Activated CD4-positive, alpha-beta T cell treated with anti-CD3 and anti-CD28 coated beads, Interleukin-2, amount 10 ng/mL, durations not matched to agents 7 days and 5 days (primary cell): Measurements from ENCODE around the gene PAOX. TPM values are rescaled to one million over a fixed set of nuclear protein-coding genes. Genes with fewer than 3 reads are reported as not detected.

Experiments
- CTCF ChIA-PET: fragments of 350-600 bp; sonication (Branson Sonifier 250); formaldehyde crosslinking; loops from one replicate; lab custom pipeline; 2021; ENCODE audit warnings: antibody characterized with exemption; lab: Charles Lee
- POLR2A ChIA-PET: fragments of 350-600 bp; sonication (Branson Sonifier 250); formaldehyde crosslinking; loops from one replicate; lab custom pipeline; 2021; ENCODE audit warnings: antibody characterized with exemption; lab: Charles Lee
- DNase-seq: peaks from one replicate; pipeline ENCODE4 v3.0.0-alpha.2; 2020
- H3K27ac Mint-ChIP-seq: one replicate; pipeline ENCODE4 v1.8.0; 2021; ENCODE audit warnings: mild to moderate bottlenecking, moderate library complexity, mixed read lengths
- H3K27me3 Mint-ChIP-seq: one replicate; pipeline ENCODE4 v1.8.0; 2021; ENCODE audit warnings: mixed read lengths
- H3K36me3 Mint-ChIP-seq: one replicate; pipeline ENCODE4 v1.8.0; 2021; ENCODE audit warnings: low read depth, mixed read lengths
- H3K4me1 Mint-ChIP-seq: one replicate; pipeline ENCODE4 v1.8.0; 2021; ENCODE audit warnings: mixed read lengths
- H3K4me3 Mint-ChIP-seq: one replicate; pipeline ENCODE4 v1.8.0; 2021; ENCODE audit warnings: mild to moderate bottlenecking, moderate library complexity, mixed read lengths
- H3K9me3 Mint-ChIP-seq: one replicate; pipeline ENCODE4 v1.8.0; 2021; ENCODE audit warnings: mixed read lengths
- total RNA-seq, 2 experiments: library from RNA; stranded (reverse); gene quantifications; one replicate each; pipeline ENCODE4 v1.2.3, GENCODE V29; 2021

Gene PAOX
- total RNA-seq, 2 experiments from 2014 or later, result 2.6 to 5.0 TPM

DNA sequence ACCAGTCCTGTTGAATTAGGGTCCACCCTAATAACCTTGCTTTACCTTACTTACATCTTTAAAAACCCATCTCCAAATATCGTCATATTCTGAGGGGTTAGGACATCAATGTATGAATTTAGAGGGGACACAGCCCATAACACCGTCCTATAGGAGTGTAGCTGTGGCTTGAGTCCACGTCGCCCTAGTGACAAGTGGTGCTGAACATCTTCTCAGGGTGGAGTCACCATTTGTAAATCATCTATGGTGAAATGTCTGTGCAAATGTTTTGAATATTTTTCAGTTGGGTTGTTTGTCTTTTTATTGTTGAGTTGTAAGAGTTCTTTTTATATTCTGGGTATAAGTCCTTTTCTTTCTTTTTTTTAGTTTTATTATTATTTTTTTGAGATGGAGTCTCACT lies 37.1 kb upstream of the PAOX start:
- no peaks in the 10 kb centered on the region for H3K9me3 Mint-ChIP-seq
- H3K4me3 Mint-ChIP-seq, result no peak overlapping the region
- no peak overlapping the region for H3K27ac Mint-ChIP-seq
- no peak for DNase-seq
- ChIA-PET CTCF (interaction anchor here (1.4 kb wide), 1 partner anchor 12 kb away, joined by 6 read pairs; no protein-coding TSS in a partner anchor), POLR2A (no interaction called here)
- H3K36me3 Mint-ChIP-seq, result no peaks in the 10 kb centered on the region
- peaks cover 26% of the 10 kb centered on the region for H3K27me3 Mint-ChIP-seq
- peaks cover 3% of the 10 kb centered on the region for H3K4me1 Mint-ChIP-seq

DNA sequence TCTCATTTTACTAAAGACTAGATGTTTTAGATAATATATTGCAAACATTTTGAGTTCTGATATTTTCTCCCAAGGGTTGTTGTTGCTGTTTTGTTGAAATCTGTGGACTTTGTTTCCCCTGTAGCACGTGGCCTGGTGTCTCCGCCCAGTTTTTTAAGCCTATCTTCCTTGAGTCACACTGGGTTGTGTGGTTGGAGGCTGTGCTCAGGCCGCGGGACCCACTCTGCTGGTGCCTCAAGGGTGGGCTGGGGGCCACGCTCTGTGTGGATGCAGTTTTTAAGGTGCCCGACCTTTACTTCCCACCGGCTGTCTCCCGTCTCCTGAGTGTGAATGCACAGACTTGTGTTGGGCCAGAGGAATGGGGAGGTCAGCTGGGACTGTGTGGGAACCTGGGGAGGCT lies 36.1 kb upstream of the PAOX start:
- CTCF ChIA-PET, result no interaction called here
- Mint-ChIP-seq H3K9me3 (no peaks in the 10 kb centered on the region), H3K4me1 (peaks cover 3% of the 10 kb centered on the region), H3K36me3 (no peaks in the 10 kb centered on the region), H3K4me3 (no peak overlapping the region), H3K27ac (no peak overlapping the region), H3K27me3 (peaks cover 26% of the 10 kb centered on the region)
- POLR2A ChIA-PET, result no interaction called here
- DNase-seq, result no peak

DNA sequence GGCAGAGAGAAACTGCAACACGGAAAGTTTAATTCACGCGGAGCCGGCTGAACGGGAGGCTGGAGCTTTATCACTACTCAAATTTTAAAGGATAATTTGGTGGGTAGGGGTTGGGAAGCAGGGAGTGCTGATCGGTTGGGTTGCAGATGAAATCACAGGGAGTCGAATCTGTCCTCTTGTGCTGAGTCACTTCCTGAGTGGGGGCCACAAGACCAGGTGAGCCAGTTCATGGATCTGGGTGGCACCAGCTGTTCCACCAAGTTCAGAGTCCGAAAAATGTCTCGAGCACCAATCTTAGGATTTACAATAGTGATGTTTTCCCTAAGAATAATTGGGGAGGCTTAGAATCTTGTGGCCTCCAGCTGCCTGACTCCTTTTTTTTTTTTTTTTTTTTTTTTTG lies 35.5 kb upstream of the PAOX start:
- H3K27ac Mint-ChIP-seq, result no peak overlapping the region
- H3K4me3 Mint-ChIP-seq, result no peak overlapping the region
- H3K27me3 Mint-ChIP-seq, result peaks cover 26% of the 10 kb centered on the region
- peaks cover 3% of the 10 kb centered on the region for H3K4me1 Mint-ChIP-seq
- CTCF ChIA-PET, result interaction anchor here (1.6 kb wide), 1 partner anchor 14 kb away, joined by 3 read pairs; no protein-coding TSS in a partner anchor
- H3K36me3 Mint-ChIP-seq, result no peaks in the 10 kb centered on the region
- no peak for DNase-seq
- POLR2A ChIA-PET, result no interaction called here
- no peaks in the 10 kb centered on the region for H3K9me3 Mint-ChIP-seq

DNA sequence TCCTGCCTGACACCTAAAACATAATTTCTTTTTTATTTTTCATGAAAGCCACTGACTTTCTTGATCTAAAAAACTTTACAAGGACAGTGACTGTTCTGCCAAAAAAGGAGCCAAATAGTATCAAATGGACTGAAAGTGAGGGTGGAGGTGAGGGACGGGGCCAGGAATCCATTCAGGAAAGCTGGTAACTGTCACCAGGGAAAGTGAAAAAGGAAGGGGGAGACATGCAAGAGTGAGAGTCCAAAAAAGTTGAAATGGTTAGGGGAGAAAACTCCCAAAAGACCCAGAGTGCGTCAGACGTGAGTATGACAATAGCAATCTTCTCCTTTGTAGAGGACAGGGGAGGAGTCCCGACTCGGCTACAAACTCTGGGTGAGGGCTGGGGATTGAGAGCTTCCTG lies 34.8 kb upstream of the PAOX start:
- no peak for DNase-seq
- Mint-ChIP-seq H3K27ac (no peak overlapping the region), H3K27me3 (peaks cover 28% of the 10 kb centered on the region), H3K4me1 (peaks cover 5% of the 10 kb centered on the region), H3K4me3 (no peak overlapping the region), H3K9me3 (no peaks in the 10 kb centered on the region), H3K36me3 (no peaks in the 10 kb centered on the region)
- POLR2A ChIA-PET, result no interaction called here
- CTCF ChIA-PET, result interaction anchor here (1.6 kb wide), 1 partner anchor 14 kb away, joined by 3 read pairs; no protein-coding TSS in a partner anchor

DNA sequence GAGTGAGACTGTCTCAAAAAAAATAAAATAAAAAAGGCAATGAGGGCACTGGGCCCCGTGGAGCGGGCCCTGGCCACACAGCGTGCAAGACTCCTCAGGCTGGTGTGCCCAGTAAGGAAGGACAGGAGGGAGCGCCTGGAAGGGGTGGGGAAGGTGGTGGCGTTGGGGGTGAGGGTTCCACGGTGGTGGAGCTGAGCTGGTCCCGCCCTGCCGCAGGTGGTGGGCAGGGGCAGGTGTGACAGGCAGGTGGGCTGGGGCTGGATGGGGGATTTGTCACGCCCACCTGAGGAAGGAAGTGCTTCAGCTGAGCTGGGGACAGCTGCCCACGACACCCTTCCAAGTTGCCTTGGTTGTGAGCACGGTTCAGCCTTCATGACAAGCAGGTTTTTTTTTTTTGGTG lies 32.6 kb upstream of the PAOX start:
- POLR2A ChIA-PET, result no interaction called here

DNA sequence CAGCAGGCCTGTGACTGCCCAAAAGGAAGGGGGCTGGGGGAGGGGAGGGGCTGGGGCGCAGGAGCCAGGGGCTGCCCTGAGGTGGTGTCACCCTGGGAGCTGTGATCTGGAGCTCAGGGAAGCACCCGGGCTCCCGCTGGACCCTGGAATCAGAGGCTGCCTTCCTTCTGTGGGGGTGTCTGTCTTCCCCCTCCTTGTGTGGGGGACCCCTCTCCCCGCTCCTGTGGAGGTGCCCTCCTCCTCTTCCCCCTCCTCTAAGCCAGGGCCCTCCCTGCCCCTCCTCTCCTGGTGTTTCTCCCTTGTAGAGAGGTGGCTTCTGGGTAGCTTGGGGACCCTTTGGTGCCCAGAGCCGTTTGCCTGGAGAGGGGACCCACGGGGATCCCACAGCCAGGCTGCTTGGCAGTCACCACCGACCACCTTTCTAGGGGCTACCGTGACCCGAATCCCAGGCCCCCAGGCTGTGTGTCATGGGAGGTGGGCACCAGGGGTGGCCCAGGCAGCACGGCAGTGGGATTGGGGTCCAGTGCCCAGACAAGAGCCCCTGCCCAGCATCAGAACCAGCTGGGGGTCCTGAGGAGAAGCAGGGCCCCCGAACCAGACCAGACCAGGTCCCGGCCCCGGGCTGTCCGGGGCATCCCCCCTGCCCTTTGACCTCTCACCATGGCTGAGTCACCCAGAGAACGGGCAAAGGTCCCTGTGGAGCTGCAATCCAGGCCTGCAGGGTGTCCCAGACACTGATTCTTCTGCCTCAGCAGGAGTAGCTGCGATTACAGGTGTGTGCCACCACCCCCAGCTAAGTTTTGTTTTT lies 31.1 kb upstream of the PAOX start:
- CTCF ChIA-PET, result interaction anchor here (0.7 to 3.9 kb wide), 2 partner anchors 19 to 71 kb away, joined by 3 to 19 read pairs; no protein-coding TSS in a partner anchor
- H3K4me1 Mint-ChIP-seq, result peaks cover 6% of the 10 kb centered on the region
- no peaks in the 10 kb centered on the region for H3K9me3 Mint-ChIP-seq

More for the DNA sequence above, 32.6 kb upstream of the PAOX start:
- H3K27ac Mint-ChIP-seq, result no peak overlapping the region
- H3K36me3 Mint-ChIP-seq, result no peaks in the 10 kb centered on the region
- H3K4me3 Mint-ChIP-seq, result no peak overlapping the region
- DNase-seq, result no peak
- CTCF ChIA-PET, result interaction anchor here (3.9 kb wide), 1 partner anchor 17 kb away, joined by 19 read pairs; no protein-coding TSS in a partner anchor
- H3K9me3 Mint-ChIP-seq, result no peaks in the 10 kb centered on the region
- peaks cover 24% of the 10 kb centered on the region for H3K27me3 Mint-ChIP-seq
- peaks cover 6% of the 10 kb centered on the region for H3K4me1 Mint-ChIP-seq

DNA sequence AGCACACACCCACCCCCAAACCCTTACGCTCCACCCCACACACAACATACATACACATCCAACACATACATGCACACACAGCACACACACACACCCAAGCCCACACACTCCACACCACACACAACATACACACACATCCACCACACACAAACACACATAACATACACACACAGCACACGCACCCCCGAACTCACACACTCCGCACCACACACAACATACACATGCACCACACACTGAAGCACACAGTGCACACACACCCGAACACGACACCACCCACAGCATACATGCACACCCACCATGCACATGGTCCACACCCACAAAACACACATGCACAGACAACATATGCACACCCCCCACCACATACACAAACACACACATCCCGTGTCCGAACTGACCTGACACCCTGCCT lies 29.9 kb upstream of the PAOX start:
- POLR2A ChIA-PET, result no interaction called here
- no peak for DNase-seq
- CTCF ChIA-PET, result no interaction called here
- Mint-ChIP-seq H3K27me3 (peaks cover 10% of the 10 kb centered on the region), H3K36me3 (no peaks in the 10 kb centered on the region), H3K4me1 (peaks cover 2% of the 10 kb centered on the region), H3K4me3 (no peak overlapping the region), H3K27ac (no peak overlapping the region), H3K9me3 (no peaks in the 10 kb centered on the region)

More for the DNA sequence above, 31.1 kb upstream of the PAOX start:
- no peaks in the 10 kb centered on the region for H3K36me3 Mint-ChIP-seq
- DNase-seq, result no peak
- POLR2A ChIA-PET, result no interaction called here
- H3K27ac Mint-ChIP-seq, result no peak overlapping the region
- H3K27me3 Mint-ChIP-seq, result peaks cover 16% of the 10 kb centered on the region
- H3K4me3 Mint-ChIP-seq, result no peak overlapping the region

DNA sequence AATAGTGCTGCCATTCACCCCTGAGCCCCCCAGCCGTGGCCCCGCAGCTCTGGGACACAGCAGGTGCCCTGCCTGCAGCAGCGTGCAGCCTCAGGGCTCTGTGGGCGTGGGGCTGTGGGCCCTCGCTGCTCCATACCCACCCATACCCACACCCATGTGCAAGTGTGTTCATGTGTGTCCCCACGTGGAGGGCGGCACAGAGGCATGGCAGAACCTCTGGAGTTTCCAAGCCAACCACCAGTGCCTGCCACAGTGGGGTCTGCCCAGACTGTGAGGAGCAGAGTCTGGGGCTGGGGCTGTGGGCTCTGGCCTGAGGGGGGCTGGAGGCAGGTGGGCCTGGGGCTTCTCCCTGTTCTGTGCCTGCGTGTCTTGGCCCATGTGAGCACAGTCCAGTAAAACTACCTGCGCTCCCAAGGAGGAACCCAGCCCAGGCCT lies 29.5 kb upstream of the PAOX start:
- no peak overlapping the region for H3K4me3 Mint-ChIP-seq
- DNase-seq, result no peak
- H3K27ac Mint-ChIP-seq, result no peak overlapping the region
- CTCF ChIA-PET, result no interaction called here
- no peaks in the 10 kb centered on the region for H3K36me3 Mint-ChIP-seq
- POLR2A ChIA-PET, result no interaction called here
- H3K4me1 Mint-ChIP-seq, result peaks cover 2% of the 10 kb centered on the region
- no peaks in the 10 kb centered on the region for H3K9me3 Mint-ChIP-seq
- H3K27me3 Mint-ChIP-seq, result peaks cover 10% of the 10 kb centered on the region

DNA sequence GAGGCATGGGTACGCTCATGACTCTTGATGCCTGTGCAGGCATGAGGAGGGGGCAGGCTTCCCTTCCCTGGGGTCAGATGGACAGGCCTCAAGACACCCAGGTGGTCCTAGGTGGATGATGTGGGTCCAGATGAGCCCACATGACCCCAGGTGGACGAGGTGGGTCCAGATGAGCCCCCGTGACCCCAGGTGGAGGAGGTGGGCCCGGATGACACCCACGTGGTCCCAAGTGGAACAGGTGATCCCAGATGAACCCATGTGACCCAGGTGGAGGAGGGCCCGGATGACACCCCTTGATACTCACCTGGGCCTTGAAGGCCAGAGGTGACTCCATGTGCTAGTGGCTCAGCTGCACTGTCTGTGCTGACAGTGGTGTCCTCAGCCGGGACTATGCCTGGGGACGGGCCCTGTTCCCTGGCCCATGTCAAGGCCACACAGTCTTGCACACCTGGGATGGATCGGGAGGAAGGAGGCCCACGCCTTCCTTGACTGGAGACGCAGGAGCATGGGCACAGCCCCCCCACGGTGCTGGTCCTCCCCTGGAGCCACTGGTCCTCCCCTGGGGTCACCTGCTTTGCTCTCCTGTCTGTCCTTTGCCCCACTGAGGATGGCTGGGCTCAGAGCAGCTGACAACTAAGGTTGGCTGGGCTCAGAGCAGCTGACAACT lies 28.6 kb upstream of the PAOX start:
- peaks cover 5% of the 10 kb centered on the region for H3K27me3 Mint-ChIP-seq
- no peak for DNase-seq
- no peak overlapping the region for H3K27ac Mint-ChIP-seq
- CTCF ChIA-PET, result no interaction called here
- POLR2A ChIA-PET, result no interaction called here
- H3K4me3 Mint-ChIP-seq, result no peak overlapping the region
- no peaks in the 10 kb centered on the region for H3K36me3 Mint-ChIP-seq
- H3K9me3 Mint-ChIP-seq, result no peaks in the 10 kb centered on the region
- H3K4me1 Mint-ChIP-seq, result peaks cover 2% of the 10 kb centered on the region

DNA sequence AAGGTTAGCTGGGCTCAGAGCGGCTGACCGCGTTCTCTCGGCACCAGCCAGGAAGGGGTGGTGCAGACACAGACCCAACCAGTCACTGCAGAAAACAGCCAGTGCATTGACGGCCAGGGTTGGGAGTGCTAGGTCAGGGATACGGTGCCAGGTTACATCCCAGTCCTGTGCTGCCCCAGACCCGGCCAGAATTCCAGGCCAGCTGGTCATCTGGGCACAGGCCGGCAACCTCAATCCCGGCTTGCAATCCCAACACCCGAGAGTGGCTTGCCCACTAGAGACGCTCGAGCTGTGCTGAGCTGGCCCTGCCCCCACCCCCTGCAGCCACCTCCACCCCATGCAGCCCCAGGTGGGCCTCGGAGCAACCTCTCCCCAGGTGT lies 28.1 kb upstream of the PAOX start:
- ChIA-PET POLR2A (no interaction called here), CTCF (no interaction called here)

DNA sequence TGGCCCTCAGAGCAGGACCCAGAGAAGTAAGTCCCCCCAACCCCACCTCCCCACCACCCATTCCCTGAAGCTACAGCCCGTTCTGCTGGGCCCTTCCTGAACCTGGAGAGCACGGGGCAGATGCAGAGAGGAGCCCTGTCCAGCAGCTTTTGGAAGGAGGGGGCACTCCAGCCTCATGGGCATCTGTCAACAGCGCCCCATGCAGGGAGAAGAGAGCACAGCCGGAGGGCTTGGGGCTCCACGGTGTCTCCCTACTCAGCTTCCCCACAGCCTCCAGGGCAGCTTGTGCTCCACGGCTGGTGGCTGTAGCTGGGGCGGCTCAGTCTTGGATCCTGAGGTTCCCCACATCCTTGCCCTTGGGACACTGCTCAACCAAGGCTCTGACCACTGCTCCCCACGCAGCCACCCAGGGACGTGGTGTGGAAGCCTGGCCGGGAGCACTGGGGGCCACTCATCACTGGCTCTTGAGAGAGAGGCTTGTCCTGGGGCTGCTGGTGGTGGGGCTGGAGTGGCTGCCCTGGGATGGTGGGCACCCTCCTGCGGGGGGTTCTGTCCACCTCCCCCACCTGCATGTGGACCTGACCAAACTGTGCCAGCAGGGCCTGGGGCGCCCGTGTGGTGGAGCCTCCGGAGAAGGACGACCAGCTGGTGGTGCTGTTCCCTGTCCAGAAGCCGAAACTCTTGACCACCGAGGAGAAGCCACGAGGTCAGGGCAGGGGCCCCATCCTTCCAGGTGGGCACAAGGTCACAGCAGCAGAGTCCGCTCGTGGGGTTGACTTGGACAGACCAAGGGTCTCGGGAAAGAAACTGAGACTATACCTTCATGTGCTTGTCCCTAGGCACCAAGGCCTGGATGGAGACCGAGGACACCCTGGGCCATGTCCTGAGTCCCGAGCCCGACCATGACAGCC lies 27.4 kb upstream of the PAOX start:
- peaks cover 5% of the 10 kb centered on the region for H3K4me1 Mint-ChIP-seq
- peaks cover 3% of the 10 kb centered on the region for H3K27me3 Mint-ChIP-seq
- DNase-seq, result no peak
- H3K36me3 Mint-ChIP-seq, result no peaks in the 10 kb centered on the region
- no peak overlapping the region for H3K4me3 Mint-ChIP-seq
- ChIA-PET CTCF (no interaction called here), POLR2A (no interaction called here)
- no peak overlapping the region for H3K27ac Mint-ChIP-seq
- H3K9me3 Mint-ChIP-seq, result no peaks in the 10 kb centered on the region

More for the DNA sequence above, 28.1 kb upstream of the PAOX start:
- Mint-ChIP-seq H3K27ac (no peak overlapping the region), H3K36me3 (no peaks in the 10 kb centered on the region), H3K4me1 (peaks cover 2% of the 10 kb centered on the region), H3K9me3 (no peaks in the 10 kb centered on the region), H3K27me3 (peaks cover 3% of the 10 kb centered on the region), H3K4me3 (no peak overlapping the region)
- DNase-seq, result no peak

DNA sequence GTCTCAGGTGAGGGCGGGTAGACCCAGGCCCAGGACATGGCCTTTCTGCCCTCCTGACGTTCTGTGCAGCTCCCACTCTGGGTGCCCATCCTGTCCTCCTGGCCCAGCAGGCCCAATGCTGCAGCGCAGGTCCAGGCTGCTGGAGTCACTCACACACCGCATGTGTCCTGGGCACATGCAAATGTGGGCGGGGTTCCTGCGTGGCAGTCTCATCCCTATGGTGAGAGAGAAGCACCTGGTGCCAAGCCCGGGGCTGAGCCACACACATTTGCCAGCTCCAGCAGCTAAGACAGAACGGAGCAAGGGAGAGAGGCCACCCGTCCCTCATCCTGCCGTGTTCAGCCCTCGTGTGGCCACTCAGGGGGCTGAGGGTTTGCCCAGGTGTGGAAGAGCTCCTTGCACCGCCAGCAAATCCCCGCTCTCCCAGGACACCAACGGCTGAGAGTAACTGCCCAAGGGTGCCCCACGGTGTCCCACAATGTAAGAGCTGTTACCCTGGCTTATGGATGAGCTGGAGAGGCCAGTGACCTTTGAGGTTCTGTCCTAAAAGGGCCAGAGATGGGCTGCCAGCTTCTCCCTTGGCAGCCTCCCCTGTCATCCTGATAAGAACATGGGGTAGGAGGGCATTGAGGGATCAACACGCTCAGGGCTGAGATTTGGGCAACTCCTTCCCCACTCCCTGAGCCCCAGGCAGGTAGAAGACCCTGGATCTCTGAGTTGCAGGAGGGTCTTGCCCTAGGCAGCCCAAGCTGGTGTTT lies 25.7 kb upstream of the PAOX start:
- ChIA-PET CTCF (interaction anchor here (0.9 kb wide), 1 partner anchor 24 kb away, joined by 4 read pairs; no protein-coding TSS in a partner anchor), POLR2A (no interaction called here)
- H3K36me3 Mint-ChIP-seq, result no peaks in the 10 kb centered on the region
- no peaks in the 10 kb centered on the region for H3K9me3 Mint-ChIP-seq
- DNase-seq, result no peak
- H3K4me3 Mint-ChIP-seq, result no peak overlapping the region
- peaks cover 5% of the 10 kb centered on the region for H3K4me1 Mint-ChIP-seq
- peaks cover 3% of the 10 kb centered on the region for H3K27me3 Mint-ChIP-seq
- H3K27ac Mint-ChIP-seq, result no peak overlapping the region
